Tongue (tissue), 2 donors: Measurements from ENCODE around the gene RASGRF2. TPM values are rescaled to one million over a fixed set of nuclear protein-coding genes. Genes with fewer than 3 reads are reported as not detected.

Experiments used
- DNase-seq: peaks from one replicate; pipeline ENCODE4 v3.0.0-alpha.2; 2015
- total RNA-seq: library from RNA; depleted of rRNA; stranded (reverse); fragments of >200 nt; gene quantifications from one replicate; pipeline ENCODE4 v1.2.3, GENCODE V29; 2014

Gene RASGRF2
- total RNA-seq, 1 donor from 2014 or later, result 3.8 TPM

GRCh38 chr5:81177061-81177460, 216.9 kb downstream of the RASGRF2 start:
- no peak for DNase-seq

GRCh38 chr5:81179959-81180358, 219.8 kb downstream of the RASGRF2 start:
- no peak for DNase-seq

GRCh38 chr5:81180780-81181460, 220.8 kb downstream of the RASGRF2 start:
- no peak for DNase-seq

- peak; percentile 35 for DNase-seq
These were observed 221.6 kb downstream of the RASGRF2 start for GRCh38 chr5:81181576-81182316.

- DNase-seq, result no peak
These were observed 222.5 kb downstream of the RASGRF2 start for GRCh38 chr5:81182396-81183390.

GRCh38 chr5:81183811-81184748, 223.9 kb downstream of the RASGRF2 start:
- DNase-seq, result peak; percentile 62

- no peak for DNase-seq
These were observed 224.6 kb downstream of the RASGRF2 start for GRCh38 chr5:81184749-81185110.

GRCh38 chr5:81187885-81188284, 227.7 kb downstream of the RASGRF2 start:
- peak; percentile 63 for DNase-seq

GRCh38 chr5:81188962-81189361, 228.8 kb downstream of the RASGRF2 start:
- no peak for DNase-seq

GRCh38 chr5:81189875-81190498, 229.8 kb downstream of the RASGRF2 start:
- no peak for DNase-seq

- DNase-seq, result no peak
These were observed 231.7 kb downstream of the RASGRF2 start for GRCh38 chr5:81191726-81192372.

GRCh38 chr5:81192373-81192750, 232.2 kb downstream of the RASGRF2 start:
- DNase-seq, result no peak

GRCh38 chr5:81194633-81195334, 234.6 kb downstream of the RASGRF2 start:
- peak; percentile 91 for DNase-seq

GRCh38 chr5:81195335-81195929, 235.3 kb downstream of the RASGRF2 start:
- DNase-seq, result no peak

- DNase-seq, result peak; percentile 40
These were observed 242.5 kb downstream of the RASGRF2 start for GRCh38 chr5:81202655-81203054.

GRCh38 chr5:81203729-81204128, 243.6 kb downstream of the RASGRF2 start:
- no peak for DNase-seq

GRCh38 chr5:81204205-81204604, 244.0 kb downstream of the RASGRF2 start:
- no peak for DNase-seq

- no peak for DNase-seq
These were observed 244.9 kb downstream of the RASGRF2 start for GRCh38 chr5:81205058-81205457.

GRCh38 chr5:81207009-81207408, 246.8 kb downstream of the RASGRF2 start:
- DNase-seq, result peak; percentile 22
